GM21576 (cell line): ENCODE results near the gene POU3F2.

ENCODE experiments used
- ATAC-seq: cut with Tn5 transposase; IDR thresholded peaks from one replicate; pipeline ENCODE4 v1.9.1; 2021; ENCODE audit warnings: mild to moderate bottlenecking, moderate library complexity; ENCODE audit not compliant: unreplicated experiment

The POU3F2 gene

DNA sequence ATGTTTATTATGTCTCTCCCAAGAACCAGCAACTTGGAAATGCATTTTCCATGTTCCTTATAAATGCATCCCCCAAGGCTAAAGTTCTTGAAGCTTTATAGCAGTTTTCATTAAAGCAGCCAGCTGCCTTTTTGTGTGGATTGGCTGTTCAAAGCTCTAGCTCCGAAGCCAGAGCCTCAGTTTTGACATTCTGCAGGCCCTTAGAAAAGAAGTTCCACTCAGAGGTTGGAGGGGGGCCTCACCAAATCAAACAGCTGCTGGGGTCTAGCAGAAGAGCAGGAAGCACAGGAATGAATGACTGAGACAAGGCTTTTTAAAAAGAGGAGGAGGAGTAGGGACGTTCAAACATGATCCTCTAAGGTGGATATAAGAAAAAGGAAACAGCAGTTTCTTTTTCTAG lies 4.2 kb upstream of the POU3F2 start:
- no peak for ATAC-seq

DNA sequence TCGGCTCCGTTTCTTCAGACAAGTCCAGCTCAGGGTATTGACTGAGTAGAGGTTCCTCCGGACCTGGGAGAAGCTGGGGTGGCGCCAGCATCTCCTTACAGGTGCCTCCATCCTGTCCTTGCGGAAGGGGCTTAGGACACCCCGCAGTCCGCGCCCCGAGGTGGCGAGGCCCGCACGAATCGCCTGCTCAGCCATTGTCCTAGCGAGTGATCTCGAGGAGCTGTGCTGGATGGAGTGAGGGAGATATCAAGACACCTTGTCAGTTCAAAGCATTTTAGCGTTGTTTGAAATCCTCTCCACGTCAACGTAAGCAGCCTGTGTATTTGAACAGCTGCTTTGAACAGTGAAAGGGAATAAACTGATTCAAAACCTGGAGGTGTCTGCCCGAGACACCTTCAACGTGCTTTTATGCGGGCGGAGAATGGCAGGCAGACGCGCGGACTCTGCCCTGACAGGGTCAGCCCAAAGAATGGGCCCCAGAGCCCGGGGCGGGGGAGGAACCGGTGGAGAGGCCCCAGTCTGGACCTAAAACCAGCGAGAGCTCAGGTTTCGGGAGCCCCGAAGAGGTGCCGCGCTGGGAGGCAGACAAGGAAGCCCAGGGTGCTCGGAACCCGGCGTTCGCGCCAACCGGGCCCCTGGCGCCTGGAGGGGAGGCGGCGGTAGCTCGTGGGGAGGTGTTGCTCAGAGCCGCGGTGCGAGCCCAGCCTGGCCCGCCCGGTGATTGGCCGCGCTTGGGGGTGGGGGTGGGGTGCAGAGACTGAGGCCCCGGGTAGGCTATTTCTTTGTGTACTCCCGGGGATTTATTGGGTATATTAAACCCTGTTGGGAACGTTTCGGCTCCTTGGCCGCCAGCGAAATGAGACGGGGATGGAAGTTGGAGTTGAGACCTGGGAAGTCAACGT lies 3.1 kb upstream of the POU3F2 start:
- ATAC-seq: no peak

- ATAC-seq: no peak
Observed at GRCh38 chr6:98831959-98832283, 2.5 kb upstream of the POU3F2 start.

GRCh38 chr6:98832284-98833056 lies 1.9 kb upstream of the POU3F2 start:
- ATAC-seq: no peak

- no peak for ATAC-seq
Observed at GRCh38 chr6:98833057-98833306, 1.4 kb upstream of the POU3F2 start.

GRCh38 chr6:98833307-98834059 lies 891 bp upstream of the POU3F2 start:
- no peak for ATAC-seq

GRCh38 chr6:98835149-98836024 lies 1.0 kb downstream of the POU3F2 start:
- no peak for ATAC-seq

- ATAC-seq: no peak
Observed at GRCh38 chr6:98836025-98836961, 1.9 kb downstream of the POU3F2 start.

DNA sequence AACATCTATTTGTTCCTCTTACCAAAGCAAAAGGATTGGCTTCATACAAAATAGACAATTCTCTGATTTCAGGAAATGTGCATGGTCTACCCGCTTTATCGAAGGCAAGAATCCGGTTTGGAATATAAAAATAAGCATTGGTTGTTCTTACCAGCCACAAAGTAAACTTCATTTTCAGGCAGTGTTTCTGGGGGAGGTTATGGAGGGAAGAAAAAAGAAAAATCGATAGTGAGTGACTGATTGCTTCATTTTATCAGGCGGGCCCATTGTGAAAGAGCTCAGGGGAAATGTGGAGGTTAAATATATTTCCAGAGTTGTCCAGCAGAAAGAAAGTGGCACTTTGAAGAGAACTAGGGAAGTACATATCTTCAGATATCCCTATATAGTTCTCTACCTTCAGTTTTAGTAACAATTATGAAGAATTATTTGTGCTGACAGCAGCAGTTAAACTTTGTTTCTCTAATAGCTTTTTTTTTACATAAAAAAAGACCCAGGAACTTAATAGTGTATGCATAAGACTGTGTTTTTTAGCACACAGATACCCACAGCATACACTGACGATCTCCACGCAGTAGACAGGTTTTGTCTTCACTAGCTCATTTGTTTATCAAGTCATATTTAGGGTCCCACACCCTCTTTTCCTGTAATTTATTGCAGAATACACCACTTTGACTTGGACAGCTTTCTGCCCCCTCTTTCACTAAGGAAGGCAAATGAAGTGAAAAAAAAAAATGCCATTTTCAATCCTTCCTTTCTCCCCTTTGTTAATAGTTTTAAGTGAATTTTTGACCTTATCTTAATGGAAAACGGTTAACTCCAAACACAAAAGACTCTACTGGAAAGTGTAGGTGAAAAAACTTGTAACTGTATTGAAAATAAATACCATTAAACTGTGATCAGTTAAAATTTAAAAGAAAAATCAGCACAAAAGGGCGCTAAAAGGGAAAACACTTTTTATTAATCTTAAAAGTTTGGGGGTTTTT lies 2.9 kb downstream of the POU3F2 start:
- ATAC-seq: no peak

- no peak for ATAC-seq
Observed at GRCh38 chr6:98838032-98838431, 3.7 kb downstream of the POU3F2 start.

DNA sequence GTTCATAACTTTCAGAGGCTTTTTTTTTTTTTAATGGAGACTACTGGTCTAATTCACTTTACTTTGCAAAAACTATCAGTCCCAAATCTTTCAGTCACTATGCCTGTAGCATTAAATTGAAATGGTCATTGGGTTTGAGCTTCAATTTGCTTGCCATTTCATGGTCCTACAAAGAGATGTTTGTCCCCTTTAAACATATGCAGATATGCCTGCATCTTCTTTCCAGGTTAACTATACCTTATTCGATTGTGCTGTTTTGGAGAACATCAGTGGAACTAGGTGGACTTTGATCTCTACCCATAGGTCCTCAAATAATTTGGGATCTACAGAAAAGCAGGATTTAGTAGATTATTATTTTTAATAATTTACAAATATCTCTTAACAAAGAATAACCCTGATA lies 4.6 kb downstream of the POU3F2 start:
- no peak for ATAC-seq

GRCh38 chr6:98839781-98840361 lies 5.5 kb downstream of the POU3F2 start:
- ATAC-seq: no peak

DNA sequence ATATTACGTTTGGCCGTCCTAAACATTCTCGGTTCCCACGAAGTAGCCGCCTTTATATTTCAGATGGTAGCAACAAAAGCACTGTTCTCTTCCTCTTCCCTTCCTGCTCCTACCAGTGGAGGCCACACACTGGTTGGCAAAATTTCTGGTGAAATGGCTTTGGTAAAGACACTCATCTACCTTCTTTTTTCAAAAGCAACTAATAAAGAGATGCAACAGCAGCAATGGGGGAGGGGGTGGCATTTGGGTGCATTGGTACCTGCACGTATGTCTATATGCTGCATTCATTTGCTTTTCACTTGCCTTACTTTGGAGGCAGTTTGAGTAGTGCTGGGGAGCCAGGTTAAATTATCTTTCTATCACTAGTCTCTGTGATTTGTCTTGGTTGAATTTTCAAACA lies 6.0 kb downstream of the POU3F2 start:
- ATAC-seq: no peak

DNA sequence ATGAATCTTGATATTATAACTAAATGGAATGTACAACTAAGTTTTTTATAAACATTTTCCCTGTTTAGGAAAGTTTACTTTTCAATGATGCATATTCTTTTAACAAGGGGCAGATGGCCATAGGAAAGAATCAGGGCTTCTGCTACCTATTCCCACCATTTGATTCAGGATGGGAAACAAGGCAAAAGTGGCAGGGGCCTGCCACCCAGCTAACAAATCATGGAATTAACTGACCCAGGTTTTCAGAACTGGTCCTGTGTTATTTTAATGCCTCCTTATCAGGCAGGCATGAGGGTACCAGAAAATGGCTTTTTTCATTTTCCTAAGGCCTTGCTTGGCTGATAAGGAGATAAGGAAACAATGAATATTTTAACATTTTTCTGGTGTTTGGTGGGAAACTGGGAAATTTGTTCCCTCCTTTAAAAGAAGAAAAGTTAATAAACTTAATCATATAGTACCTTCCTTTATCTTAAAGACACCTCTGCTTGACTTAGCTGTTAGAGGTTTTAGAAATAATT lies 6.7 kb downstream of the POU3F2 start:
- no peak for ATAC-seq

GRCh38 chr6:98841621-98842341 lies 7.4 kb downstream of the POU3F2 start:
- no peak for ATAC-seq

GRCh38 chr6:98842342-98843180 lies 8.2 kb downstream of the POU3F2 start:
- no peak for ATAC-seq
